Fibroblast of villous mesenchyme (primary cell): ENCODE data around the gene LMO7. TPM values are rescaled to one million over a fixed set of nuclear protein-coding genes. Genes with fewer than 3 reads are reported as not detected.
"Not testable (repeated sequence)": the region's sequence is repeated elsewhere in the genome, so short reads cannot be mapped to it uniquely, and the experiment has no call there.

ENCODE experiments used
- DNase-seq: peaks from one replicate; pipeline ENCODE4 v3.0.0-alpha.2; 2010; ENCODE audit warnings: low read depth
- H3K4me3 ChIP-seq: 2 replicates; pipeline ENCODE4 v1.5.1; 2011; ENCODE audit warnings: low read depth, mild to moderate bottlenecking, low read length
- CTCF ChIP-seq: IDR thresholded peaks from 2 replicates; pipeline ENCODE4 v1.5.1; 2012; ENCODE audit warnings: low read depth, mild to moderate bottlenecking, low read length; ENCODE audit not compliant: insufficient read depth
- total RNA-seq: library from RNA; depleted of rRNA; stranded (reverse); fragments of >200 nt; gene quantifications from 2 replicates; pipeline ENCODE4 v1.2.3, GENCODE V29; 2012

Gene LMO7
- total RNA-seq, 1 donor: 174 TPM

GRCh38 chr13:75726306-75726705 lies 90.2 kb downstream of the LMO7 start:
- no peak for DNase-seq
- TF ChIP-seq CTCF: no peak
- no peak overlapping the region for H3K4me3 ChIP-seq

- not testable (repeated sequence) for DNase-seq
These were observed 97.0 kb downstream of the LMO7 start for GRCh38 chr13:75733113-75733512.

GRCh38 chr13:75736173-75736572 lies 100.0 kb downstream of the LMO7 start:
- peak; percentile 37 for DNase-seq
- no peak overlapping the region for H3K4me3 ChIP-seq
- TF ChIP-seq CTCF: no peak

More at GRCh38 chr13:75733113-75733512, 97.0 kb downstream of the LMO7 start:
- not testable (repeated sequence) for H3K4me3 ChIP-seq

GRCh38 chr13:75738841-75739240 lies 102.7 kb downstream of the LMO7 start:
- no peak for DNase-seq
- H3K4me3 ChIP-seq: no peak overlapping the region
- no peak for TF ChIP-seq CTCF

GRCh38 chr13:75739244-75739868 lies 103.2 kb downstream of the LMO7 start:
- DNase-seq: no peak
- H3K4me3 ChIP-seq: no peak overlapping the region
- no peak for TF ChIP-seq CTCF

- no peak overlapping the region for H3K4me3 ChIP-seq
- no peak for TF ChIP-seq CTCF
- DNase-seq: no peak
These were observed 103.9 kb downstream of the LMO7 start for GRCh38 chr13:75740031-75740430.

- not testable (repeated sequence) for H3K4me3 ChIP-seq, DNase-seq
These were observed 106.9 kb downstream of the LMO7 start for GRCh38 chr13:75743072-75743471.

GRCh38 chr13:75744127-75744526 lies 108.0 kb downstream of the LMO7 start:
- no peak for DNase-seq
- TF ChIP-seq CTCF: no peak
- no peak overlapping the region for H3K4me3 ChIP-seq
